ENCODE measurements around the gene XRCC1.
A peak's percentile ranks its signal among the peaks of the same experiment; 100 is the strongest.
"Not testable (repeated sequence)": the region's sequence is repeated elsewhere in the genome, so short reads cannot be mapped to it uniquely, and the experiment has no call there.

Gene XRCC1

GRCh38 chr19:43522929-43523328, 52.4 kb downstream of the XRCC1 start:
- H3K4me1 Mint-ChIP-seq (ENCODE audit: low read depth) = peaks cover 60% of the 10 kb centered on the region
- no peak overlapping the region for H3K4me3 Mint-ChIP-seq
- no peaks in the 10 kb centered on the region for H3K9me3 Mint-ChIP-seq
- peaks cover 70% of the 10 kb centered on the region for H3K36me3 Mint-ChIP-seq (ENCODE audit: low read depth)
- no peaks in the 10 kb centered on the region for H3K27me3 Mint-ChIP-seq
- H3K27ac Mint-ChIP-seq = no peak overlapping the region
- intact Hi-C loops (cut with micrococcal nuclease) = no loop called here

GRCh38 chr19:43519436-43520088, 55.8 kb downstream of the XRCC1 start:
- no peaks in the 10 kb centered on the region for H3K27me3 Mint-ChIP-seq
- intact Hi-C loops (cut with micrococcal nuclease) = loop anchor here (1.0 to 2.0 kb wide), 3 partner anchors 15 to 86 kb away; partner anchors contain the start of gene PHLDB3
- no peak overlapping the region for H3K27ac Mint-ChIP-seq
- peaks cover 78% of the 10 kb centered on the region for H3K36me3 Mint-ChIP-seq (ENCODE audit: low read depth)
- no peaks in the 10 kb centered on the region for H3K9me3 Mint-ChIP-seq
- peaks cover 47% of the 10 kb centered on the region for H3K4me1 Mint-ChIP-seq (ENCODE audit: low read depth)
- H3K4me3 Mint-ChIP-seq = no peak overlapping the region

DNA sequence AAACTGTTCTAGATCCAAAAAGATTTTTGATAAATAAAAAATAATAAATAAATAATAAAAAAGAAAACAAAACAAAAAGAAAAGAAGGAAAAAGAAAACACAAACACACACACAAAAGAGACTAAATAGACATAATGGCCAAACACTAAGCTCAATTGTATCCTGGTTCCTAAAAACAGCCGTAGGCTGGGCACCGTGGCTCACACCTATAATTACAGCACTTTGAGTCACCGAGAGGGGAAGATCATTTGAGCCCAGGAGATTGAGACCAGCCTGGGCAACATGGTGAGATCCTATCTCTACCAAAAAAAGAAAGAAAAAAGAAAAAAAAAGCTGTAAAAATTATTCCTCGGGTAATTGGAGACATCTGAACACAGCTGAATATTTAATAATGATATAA, 57.3 kb downstream of the XRCC1 start:
- Mint-ChIP-seq H3K4me3 (no peak overlapping the region), H3K9me3 (no peaks in the 10 kb centered on the region), H3K27ac (peak overlapping the region; percentile 70), H3K27me3 (no peaks in the 10 kb centered on the region), H3K36me3 (ENCODE audit: low read depth) (peaks cover 82% of the 10 kb centered on the region), H3K4me1 (ENCODE audit: low read depth) (peaks cover 43% of the 10 kb centered on the region)
- intact Hi-C loops (cut with micrococcal nuclease) = loop anchor here (2.0 kb wide), 1 partner anchor 13 kb away; the partner anchor contains the start of gene PHLDB3

DNA sequence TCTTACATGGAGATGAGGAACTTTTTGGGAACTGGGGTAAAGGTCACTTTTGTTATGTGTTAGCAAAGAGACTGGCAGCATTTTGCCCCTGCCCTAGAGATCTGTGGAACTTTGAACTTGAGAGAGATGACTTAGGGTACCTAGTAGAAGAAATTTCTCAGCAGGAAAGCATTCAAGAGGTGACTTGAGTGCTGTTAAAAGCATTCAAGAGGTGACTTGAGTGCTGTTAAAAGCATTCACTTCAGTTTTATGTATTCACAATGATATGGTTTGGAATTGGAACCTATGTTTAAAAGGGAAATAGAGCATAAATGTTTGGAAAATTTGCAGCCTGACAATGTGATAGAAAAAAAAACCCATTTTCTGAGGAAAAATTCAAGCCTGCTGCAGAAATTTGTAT, 62.9 kb downstream of the XRCC1 start:
- H3K36me3 Mint-ChIP-seq (ENCODE audit: low read depth) = peaks cover 99% of the 10 kb centered on the region
- H3K27ac Mint-ChIP-seq; H3K4me3 Mint-ChIP-seq; H3K9me3 Mint-ChIP-seq; intact Hi-C loops (cut with micrococcal nuclease); H3K27me3 Mint-ChIP-seq: not testable (repeated sequence)
- peaks cover 20% of the 10 kb centered on the region for H3K4me1 Mint-ChIP-seq (ENCODE audit: low read depth)

DNA sequence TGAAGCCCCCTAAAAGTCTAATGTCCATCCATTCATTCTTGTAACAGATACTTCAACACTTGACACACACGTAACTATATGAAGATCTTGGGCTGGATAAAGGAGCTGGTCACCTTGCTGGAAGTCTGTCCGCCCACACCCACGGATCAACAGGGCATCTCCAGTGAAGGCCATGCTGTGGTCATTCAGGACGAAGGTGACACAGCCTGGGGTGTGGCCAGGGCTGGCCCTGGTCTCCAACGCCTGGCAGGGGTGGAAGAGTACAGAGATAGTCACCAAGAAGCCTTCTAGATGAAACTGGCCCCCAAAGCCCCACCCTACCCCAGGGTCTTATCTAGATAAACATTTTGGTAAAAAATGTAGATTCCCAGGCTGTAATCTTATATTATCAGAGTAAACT, 64.0 kb downstream of the XRCC1 start:
- H3K4me1 Mint-ChIP-seq (ENCODE audit: low read depth) = peaks cover 20% of the 10 kb centered on the region
- intact Hi-C loops (cut with micrococcal nuclease) = no loop called here
- no peak overlapping the region for H3K4me3 Mint-ChIP-seq
- H3K27ac Mint-ChIP-seq = no peak overlapping the region
- no peaks in the 10 kb centered on the region for H3K9me3 Mint-ChIP-seq
- H3K27me3 Mint-ChIP-seq = no peaks in the 10 kb centered on the region
- peaks cover 99% of the 10 kb centered on the region for H3K36me3 Mint-ChIP-seq (ENCODE audit: low read depth)

DNA sequence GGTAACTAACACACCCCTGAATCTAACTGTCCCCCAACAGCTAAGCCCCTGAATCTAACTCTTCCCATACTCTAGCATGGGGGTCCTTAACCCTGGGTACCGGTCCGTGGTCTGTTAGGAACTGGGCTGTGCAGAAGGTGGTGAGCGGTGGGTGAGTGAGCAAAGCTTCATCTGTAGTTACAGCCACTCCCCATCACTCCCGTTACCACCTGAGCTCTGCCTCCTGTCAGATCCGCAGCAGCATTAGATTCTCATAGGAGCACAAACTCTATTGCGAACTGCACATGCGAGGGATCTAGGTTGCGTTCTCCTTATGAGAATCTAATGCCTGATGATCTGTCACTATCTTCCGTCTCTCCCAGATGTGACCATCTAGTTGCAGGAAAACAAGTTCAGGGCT, 64.6 kb downstream of the XRCC1 start:
- H3K4me1 Mint-ChIP-seq (ENCODE audit: low read depth) = peaks cover 21% of the 10 kb centered on the region
- no peak overlapping the region for H3K4me3 Mint-ChIP-seq
- peaks cover 99% of the 10 kb centered on the region for H3K36me3 Mint-ChIP-seq (ENCODE audit: low read depth)
- intact Hi-C loops (cut with micrococcal nuclease) = no loop called here
- H3K27me3 Mint-ChIP-seq = no peaks in the 10 kb centered on the region
- no peaks in the 10 kb centered on the region for H3K9me3 Mint-ChIP-seq
- no peak overlapping the region for H3K27ac Mint-ChIP-seq

DNA sequence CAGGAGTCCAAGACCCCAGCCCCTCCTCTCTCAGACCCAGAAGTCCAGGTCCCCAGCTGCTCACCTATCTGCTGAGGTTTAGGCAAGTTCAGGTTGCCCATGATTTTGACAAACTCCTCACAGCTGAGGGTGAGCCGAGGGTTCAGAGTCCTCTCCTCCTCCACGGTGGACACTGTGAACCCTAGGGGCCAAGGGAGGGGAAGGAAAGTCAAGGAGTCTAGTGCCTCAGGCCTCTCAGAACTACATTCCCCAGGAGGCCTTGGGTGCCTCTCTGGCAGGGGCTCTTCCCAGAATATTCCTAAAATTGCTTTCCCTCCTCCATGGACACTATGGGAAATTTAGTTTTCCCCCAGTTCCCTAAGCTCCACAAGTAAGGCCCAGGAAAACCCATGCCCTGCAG, 67.4 kb downstream of the XRCC1 start:
- Mint-ChIP-seq H3K4me1 (ENCODE audit: low read depth) (peaks cover 43% of the 10 kb centered on the region), H3K36me3 (ENCODE audit: low read depth) (peaks cover 98% of the 10 kb centered on the region)
- intact Hi-C loops (cut with micrococcal nuclease) = no loop called here

GRCh38 chr19:43506629-43507028, 68.7 kb downstream of the XRCC1 start:
- no peaks in the 10 kb centered on the region for H3K9me3 Mint-ChIP-seq
- intact Hi-C loops (cut with micrococcal nuclease) = no loop called here
- H3K4me3 Mint-ChIP-seq = no peak overlapping the region
- peaks cover 4% of the 10 kb centered on the region for H3K27me3 Mint-ChIP-seq
- H3K36me3 Mint-ChIP-seq (ENCODE audit: low read depth) = peaks cover 98% of the 10 kb centered on the region
- H3K4me1 Mint-ChIP-seq (ENCODE audit: low read depth) = peaks cover 43% of the 10 kb centered on the region
- no peak overlapping the region for H3K27ac Mint-ChIP-seq

More for the DNA sequence above, 67.4 kb downstream of the XRCC1 start:
- H3K9me3 Mint-ChIP-seq = no peaks in the 10 kb centered on the region
- H3K27me3 Mint-ChIP-seq = peaks cover 3% of the 10 kb centered on the region
- no peak overlapping the region for H3K27ac Mint-ChIP-seq
- no peak overlapping the region for H3K4me3 Mint-ChIP-seq

- Mint-ChIP-seq H3K27ac (no peak overlapping the region), H3K4me3 (no peak overlapping the region), H3K9me3 (no peaks in the 10 kb centered on the region), H3K27me3 (peaks cover 4% of the 10 kb centered on the region), H3K36me3 (ENCODE audit: low read depth) (peaks cover 98% of the 10 kb centered on the region), H3K4me1 (ENCODE audit: low read depth) (peaks cover 43% of the 10 kb centered on the region)
- intact Hi-C loops (cut with micrococcal nuclease) = loop anchor here (2.0 kb wide), 1 partner anchor 13 kb away; no protein-coding TSS in a partner anchor
Measured at GRCh38 chr19:43505941-43506340, 69.4 kb downstream of the XRCC1 start.

GRCh38 chr19:43505186-43505456, 70.2 kb downstream of the XRCC1 start:
- peaks cover 43% of the 10 kb centered on the region for H3K4me1 Mint-ChIP-seq (ENCODE audit: low read depth)
- intact Hi-C loops (cut with micrococcal nuclease) = loop anchor here (2.0 kb wide), 1 partner anchor 14 kb away; no protein-coding TSS in a partner anchor
- peaks cover 94% of the 10 kb centered on the region for H3K36me3 Mint-ChIP-seq (ENCODE audit: low read depth)
- H3K9me3 Mint-ChIP-seq = no peaks in the 10 kb centered on the region
- H3K27ac Mint-ChIP-seq = peak overlapping the region; percentile 93
- peak overlapping the region; percentile 45 for H3K4me3 Mint-ChIP-seq
- peaks cover 4% of the 10 kb centered on the region for H3K27me3 Mint-ChIP-seq

- Mint-ChIP-seq H3K4me3 (peak within 1 kb of the TSS; percentile 100), H3K36me3 (ENCODE audit: low read depth) (peaks cover 94% of the 10 kb centered on the region), H3K27me3 (peaks cover 4% of the 10 kb centered on the region), H3K4me1 (ENCODE audit: low read depth) (peaks cover 39% of the 10 kb centered on the region), H3K27ac (peak within 1 kb of the TSS; percentile 93), H3K9me3 (no peaks in the 10 kb centered on the region)
- intact Hi-C loops (cut with micrococcal nuclease) = loop anchor here (1.0 to 2.0 kb wide), 3 partner anchors 14 to 57 kb away; no protein-coding TSS in a partner anchor
Measured at GRCh38 chr19:43504426-43505185, 70.7 kb downstream of the XRCC1 start, which contains the start of gene PHLDB3. Gene PHLDB3, minus strand, starts transcription at chr19:43504746. Its CDS starts 628 bp downstream, at chr19:43504118.

DNA sequence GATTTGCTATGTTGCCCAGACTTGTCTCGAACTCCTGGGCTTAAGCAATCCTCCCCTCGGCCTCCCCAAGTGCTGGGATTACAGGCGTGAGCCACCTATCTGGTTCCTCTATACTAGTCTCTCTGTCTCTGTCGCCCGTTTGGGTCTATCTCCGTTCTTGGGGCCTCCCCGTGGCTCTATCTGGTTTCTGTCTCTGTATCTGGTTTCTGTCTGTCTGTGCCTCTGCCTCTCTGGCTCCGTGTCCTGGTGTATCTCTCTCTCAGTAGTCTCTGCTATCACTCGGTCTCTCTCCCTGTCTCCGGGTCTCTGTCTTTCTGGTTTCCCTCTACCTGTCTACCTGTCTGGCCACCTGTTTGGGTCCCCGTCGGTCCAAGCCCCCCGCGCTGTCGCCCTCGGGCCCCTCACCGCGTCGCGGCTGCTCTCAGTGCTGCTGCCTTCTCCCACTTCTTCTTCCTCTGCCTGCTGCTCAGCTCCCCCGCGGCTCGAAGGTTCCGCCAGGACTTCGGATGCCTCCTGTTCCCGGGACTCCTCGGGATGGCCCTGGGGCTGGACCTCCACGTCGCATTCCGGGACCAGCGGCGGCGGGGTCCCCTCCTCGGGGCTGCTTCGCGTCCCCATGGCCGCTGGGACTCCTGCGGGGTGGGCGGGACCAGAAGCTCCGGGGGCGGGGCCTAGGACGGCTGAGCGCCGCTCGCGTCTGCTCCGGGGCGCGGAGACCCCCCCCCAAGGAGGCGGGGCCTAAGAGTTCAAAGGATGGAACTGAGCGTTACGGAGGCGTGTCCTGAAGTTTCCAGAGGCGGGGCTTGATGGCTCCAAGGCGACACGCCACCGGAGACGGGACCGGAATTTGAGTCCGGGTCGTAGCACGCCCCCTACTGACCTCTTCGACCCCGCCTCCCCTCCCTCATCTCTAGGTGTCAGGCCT, 71.6 kb downstream of the XRCC1 start:
- peaks cover 44% of the 10 kb centered on the region for H3K4me1 Mint-ChIP-seq (ENCODE audit: low read depth)
- H3K4me3 Mint-ChIP-seq = peak overlapping the region; percentile 100
- H3K27ac Mint-ChIP-seq = peak overlapping the region; percentile 93
- intact Hi-C loops (cut with micrococcal nuclease) = loop anchor here (1.0 to 2.0 kb wide), 3 partner anchors 15 to 56 kb away; no protein-coding TSS in a partner anchor
- no peaks in the 10 kb centered on the region for H3K9me3 Mint-ChIP-seq
- H3K36me3 Mint-ChIP-seq (ENCODE audit: low read depth) = peaks cover 94% of the 10 kb centered on the region
- peaks cover 4% of the 10 kb centered on the region for H3K27me3 Mint-ChIP-seq

- Mint-ChIP-seq H3K27ac (peak overlapping the region; percentile 93), H3K9me3 (no peaks in the 10 kb centered on the region), H3K27me3 (peaks cover 4% of the 10 kb centered on the region), H3K36me3 (ENCODE audit: low read depth) (peaks cover 94% of the 10 kb centered on the region), H3K4me1 (ENCODE audit: low read depth) (peaks cover 52% of the 10 kb centered on the region), H3K4me3 (peak overlapping the region; percentile 100)
- intact Hi-C loops (cut with micrococcal nuclease) = no loop called here
Measured at GRCh38 chr19:43502419-43502976, 72.8 kb downstream of the XRCC1 start.

Measured in dendritic cell treated with granulocyte-macrophage colony-stimulating factor and Interleukin-4, amounts not matched to agents 40 ng/mL and 50 ng/mL, for 4 days (primary cell).